H7 (cell line): ENCODE data around the gene PLEK. TPM values are rescaled to one million over a fixed set of nuclear protein-coding genes. Genes with fewer than 3 reads are reported as not detected.
A peak's percentile ranks its signal among the peaks of the same experiment; 100 is the strongest.

Source experiments
- DNase-seq: peaks from one replicate; pipeline ENCODE4 v3.0.0; 2012
- H3K27me3 ChIP-seq: 2 replicates; pipeline ENCODE4 v1.6.0; 2011; ENCODE audit warnings: mild to moderate bottlenecking, low read length; ENCODE audit not compliant: control insufficient read depth, insufficient read depth
- H3K36me3 ChIP-seq: replicated peaks from 2 replicates; pipeline ENCODE4 v1.5.1; 2011; ENCODE audit warnings: low read length; ENCODE audit not compliant: control insufficient read depth, insufficient read depth
- H3K4me3 ChIP-seq: 2 replicates; pipeline ENCODE4 v1.5.1; 2011; ENCODE audit warnings: low read depth, mild to moderate bottlenecking, control low read depth, low read length, moderate library complexity; ENCODE audit not compliant: insufficient read depth
- total RNA-seq: library from RNA; depleted of rRNA; stranded (reverse); fragments of >200 nt; shearing (Covaris generic); gene quantifications from 2 replicates; pipeline ENCODE4 v1.2.3, GENCODE V29; 2014

Gene PLEK
- total RNA-seq, 1 experiment from 2014 or later, result not detected

DNA sequence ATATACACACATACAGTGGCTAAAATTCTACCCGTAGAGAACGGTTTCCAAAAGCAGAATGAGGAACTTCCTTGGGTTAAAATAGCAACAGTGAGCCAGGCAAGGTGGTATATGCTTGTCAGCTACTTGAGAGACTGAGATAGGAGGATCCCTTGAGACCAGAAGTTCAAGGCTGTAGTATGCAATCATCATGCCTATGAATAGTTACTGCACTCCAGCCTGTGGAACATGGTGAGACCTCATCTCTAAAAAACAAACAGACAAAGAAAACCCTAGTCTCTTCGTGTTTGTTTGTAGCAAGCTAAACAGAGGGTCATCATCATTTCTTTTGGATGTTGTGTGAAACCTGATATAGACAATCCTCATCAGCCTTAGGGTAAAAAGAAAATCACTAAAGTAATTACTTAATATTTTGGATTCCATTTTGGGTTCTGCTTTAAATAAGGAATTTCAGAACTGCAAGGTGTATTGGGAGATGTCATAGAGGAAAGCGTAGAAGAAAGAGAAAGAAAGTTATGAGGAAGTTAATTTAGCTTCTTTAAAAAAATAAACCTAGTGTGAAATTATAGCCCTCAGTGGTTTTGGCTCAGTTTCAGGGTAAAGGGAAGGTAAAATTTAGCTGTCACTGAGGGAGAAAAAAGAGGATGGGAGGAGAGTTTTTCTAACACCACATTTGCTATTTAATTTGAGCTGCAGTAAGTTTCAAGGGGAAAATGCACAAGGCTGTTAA lies 46.5 kb downstream of the PLEK start:
- no peak for DNase-seq
- Histone ChIP-seq H3K27me3 (no peaks in the 10 kb centered on the region), H3K36me3 (no peaks in the 10 kb centered on the region)

DNA sequence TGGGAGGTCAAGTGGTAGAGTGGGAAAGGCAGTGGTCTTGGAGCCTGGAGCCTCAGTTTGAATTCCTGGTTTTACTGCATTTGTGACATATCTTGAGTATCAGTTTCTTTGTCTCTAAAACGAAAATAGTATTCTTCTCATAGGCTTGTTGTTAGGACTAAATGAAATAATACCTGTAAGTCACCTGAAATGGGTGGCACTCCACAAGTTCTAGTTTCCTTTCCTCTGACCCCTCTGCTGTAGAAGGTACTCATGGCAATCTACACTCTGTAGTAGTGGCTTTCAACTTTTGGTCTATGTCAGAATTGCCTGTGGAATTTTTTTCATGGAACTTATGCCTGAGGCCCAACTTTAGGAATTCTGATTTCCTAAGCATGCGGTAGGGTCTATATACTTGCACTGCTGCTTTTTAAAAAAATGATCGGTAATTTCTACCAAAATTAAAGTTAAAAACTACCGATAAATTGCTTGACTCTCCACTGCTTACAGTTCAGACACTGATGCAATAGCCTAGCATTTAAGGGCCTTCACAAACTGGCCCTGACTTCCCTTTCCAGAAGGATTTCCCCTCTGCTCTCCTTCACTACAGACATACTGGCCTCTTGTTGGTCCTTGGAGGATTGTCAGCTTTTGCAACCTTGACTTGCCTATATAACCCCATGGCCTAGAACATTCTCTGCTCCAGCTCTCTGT lies 47.2 kb downstream of the PLEK start:
- H3K4me3 ChIP-seq, result no peak overlapping the region
- DNase-seq, result no peak

More for the DNA sequence above, 46.5 kb downstream of the PLEK start:
- H3K4me3 ChIP-seq, result no peak overlapping the region

DNA sequence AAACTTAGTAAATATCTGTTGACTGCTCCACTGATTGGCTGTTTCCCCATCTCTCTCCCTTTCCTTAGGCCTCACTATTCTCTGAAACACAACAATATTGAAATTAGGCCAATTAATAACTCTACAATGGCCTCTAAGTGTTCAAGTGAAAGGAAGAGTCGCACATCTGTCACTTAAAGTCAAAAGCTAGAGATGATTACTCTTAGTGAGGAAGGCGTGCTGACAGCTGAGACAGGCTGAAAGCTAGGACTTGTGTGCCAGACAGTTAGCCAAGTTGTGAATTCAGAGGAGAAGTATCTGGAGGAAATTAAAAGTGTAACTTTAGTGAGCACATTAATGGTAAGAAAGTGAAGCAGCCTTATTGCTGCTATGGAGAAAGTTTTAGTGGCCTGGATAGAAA lies 48.4 kb downstream of the PLEK start:
- no peak overlapping the region for H3K4me3 ChIP-seq
- H3K27me3 ChIP-seq, result no peaks in the 10 kb centered on the region
- DNase-seq, result no peak
- H3K36me3 ChIP-seq, result no peaks in the 10 kb centered on the region

More for the DNA sequence above, 47.2 kb downstream of the PLEK start:
- Histone ChIP-seq H3K27me3 (no peaks in the 10 kb centered on the region), H3K36me3 (no peaks in the 10 kb centered on the region)

DNA sequence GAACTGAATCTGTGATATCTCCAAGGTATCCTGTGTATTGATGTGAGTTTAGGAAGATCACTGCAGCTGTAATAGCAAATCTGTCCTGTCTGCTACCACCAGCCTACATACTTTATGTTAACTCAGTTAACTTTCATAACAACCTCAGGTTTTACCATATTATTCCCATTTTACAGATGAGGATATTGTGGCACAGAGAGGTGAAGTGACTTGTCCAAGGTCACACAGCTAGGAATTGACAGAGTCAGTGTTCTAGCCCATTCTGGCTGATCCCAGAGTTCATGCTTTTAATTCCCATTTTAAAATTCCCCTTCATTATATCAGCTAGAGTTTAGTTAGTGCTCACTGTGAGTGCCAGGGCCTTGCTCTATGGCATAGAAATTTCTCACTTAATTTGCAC lies 49.4 kb downstream of the PLEK start:
- DNase-seq, result no peak
- no peaks in the 10 kb centered on the region for H3K27me3 ChIP-seq
- H3K4me3 ChIP-seq, result no peak overlapping the region
- H3K36me3 ChIP-seq, result no peaks in the 10 kb centered on the region

DNA sequence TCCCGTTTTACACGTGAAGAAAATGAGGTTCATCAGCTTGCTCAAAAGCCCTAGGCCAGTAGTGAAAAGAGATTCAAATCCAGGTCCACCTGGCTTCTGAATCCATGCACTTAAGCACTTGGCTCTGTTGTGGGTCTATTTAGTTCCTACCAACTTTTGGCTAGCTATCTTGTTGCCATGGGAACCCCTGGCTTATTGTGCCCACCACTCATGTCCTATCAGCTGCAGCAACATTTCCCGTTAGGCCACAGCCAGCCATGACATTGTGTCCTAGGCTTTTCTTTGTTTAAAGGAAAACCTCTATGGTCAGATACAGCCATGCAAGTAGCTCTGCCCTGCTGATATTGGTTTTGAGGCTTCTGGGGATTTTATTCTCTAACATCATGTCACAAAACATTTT lies 49.8 kb downstream of the PLEK start:
- no peak overlapping the region for H3K4me3 ChIP-seq
- no peak for DNase-seq
- H3K27me3 ChIP-seq, result no peaks in the 10 kb centered on the region
- H3K36me3 ChIP-seq, result no peaks in the 10 kb centered on the region

DNA sequence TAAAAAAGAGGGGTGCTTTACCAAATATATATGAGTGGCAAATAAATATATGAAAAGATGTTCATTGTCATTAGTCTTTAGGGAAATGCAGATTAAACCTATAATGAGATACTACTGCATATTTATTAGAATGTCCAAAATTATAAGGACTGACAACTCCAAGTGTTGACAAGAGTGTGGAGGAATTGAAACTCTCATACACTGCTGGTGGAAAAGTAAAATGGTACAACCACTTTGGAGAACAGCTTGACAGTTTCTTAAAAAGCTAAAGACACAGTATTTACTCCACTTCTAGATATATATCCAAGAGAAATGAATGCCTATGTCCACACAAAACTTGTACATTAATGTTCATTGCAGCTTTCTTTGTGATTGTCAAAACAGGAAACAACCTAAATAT lies 50.4 kb downstream of the PLEK start:
- Histone ChIP-seq H3K4me3 (no peak overlapping the region), H3K27me3 (no peaks in the 10 kb centered on the region), H3K36me3 (no peaks in the 10 kb centered on the region)
- no peak for DNase-seq

DNA sequence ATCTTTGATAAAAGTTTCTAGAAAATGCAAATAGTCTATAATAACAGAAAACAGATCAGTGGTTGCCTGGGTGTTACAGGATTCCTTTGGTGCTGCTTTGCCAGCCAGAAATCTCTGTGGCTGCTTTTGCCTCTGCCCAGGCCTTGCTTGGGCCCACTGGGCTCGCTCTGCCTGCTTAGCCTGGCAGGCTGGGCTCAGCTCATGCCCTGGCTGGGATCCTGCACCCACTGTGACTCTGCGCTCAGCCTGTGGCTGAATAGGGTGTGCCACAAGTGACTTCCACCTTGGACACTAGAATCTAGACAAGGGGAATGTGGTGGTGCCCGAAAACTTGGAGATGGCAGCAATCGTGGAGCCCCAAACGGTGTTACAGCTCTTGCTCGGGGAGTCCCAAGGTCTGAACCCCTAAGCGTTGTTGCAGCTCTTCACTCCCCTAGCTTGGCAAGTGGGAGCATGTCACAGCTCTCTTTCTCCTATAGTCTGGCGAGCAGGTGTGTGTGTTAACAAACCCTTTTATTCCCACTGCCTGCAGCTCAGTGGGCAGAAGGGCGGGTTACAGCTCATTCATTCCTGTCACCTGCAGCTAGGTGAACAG lies 51.1 kb downstream of the PLEK start:
- H3K27me3 ChIP-seq, result no peaks in the 10 kb centered on the region
- H3K4me3 ChIP-seq, result no peak overlapping the region
- DNase-seq, result no peak
- H3K36me3 ChIP-seq, result no peaks in the 10 kb centered on the region

DNA sequence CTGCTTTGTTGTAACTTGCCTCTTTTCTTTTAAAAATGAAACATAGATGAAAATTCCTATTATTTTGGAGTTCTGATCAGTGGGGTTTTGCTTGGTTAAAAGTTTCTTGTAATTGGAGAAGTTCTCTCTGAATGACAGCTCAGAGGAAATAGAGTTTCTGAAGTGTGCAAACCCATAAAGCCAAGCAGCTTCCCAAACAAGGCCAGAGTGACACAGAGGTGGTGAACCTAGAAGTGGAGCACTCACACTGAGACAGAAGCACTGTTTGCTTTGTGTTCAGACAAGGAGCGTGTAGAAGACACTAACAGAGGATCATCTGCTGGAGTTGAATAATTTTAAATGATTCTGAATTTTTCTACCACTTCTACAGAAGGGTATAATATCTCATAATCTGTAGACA lies 52.8 kb downstream of the PLEK start:
- Histone ChIP-seq H3K27me3 (no peaks in the 10 kb centered on the region), H3K4me3 (no peak overlapping the region), H3K36me3 (no peaks in the 10 kb centered on the region)
- DNase-seq, result no peak

DNA sequence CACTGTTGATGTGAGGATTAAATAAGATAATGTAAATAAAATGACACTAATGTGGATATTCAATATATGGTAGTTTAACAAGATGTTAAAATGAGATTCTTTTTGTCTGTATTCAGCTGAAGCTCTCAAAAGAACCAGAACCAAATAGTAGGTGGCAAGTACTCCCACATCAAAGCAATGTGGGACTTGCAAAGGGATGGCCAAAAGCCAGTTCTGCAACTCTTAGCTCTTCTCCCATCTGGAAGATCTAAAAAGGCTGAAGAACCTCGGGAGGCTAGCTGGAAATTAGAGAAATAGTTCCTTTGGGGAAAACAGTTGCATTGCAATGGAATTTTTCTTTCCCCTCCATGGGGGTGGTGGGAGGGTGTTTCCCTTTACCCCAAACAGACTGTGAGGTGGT lies 53.3 kb downstream of the PLEK start:
- Histone ChIP-seq H3K4me3 (no peak overlapping the region), H3K36me3 (no peaks in the 10 kb centered on the region), H3K27me3 (no peaks in the 10 kb centered on the region)
- no peak for DNase-seq

DNA sequence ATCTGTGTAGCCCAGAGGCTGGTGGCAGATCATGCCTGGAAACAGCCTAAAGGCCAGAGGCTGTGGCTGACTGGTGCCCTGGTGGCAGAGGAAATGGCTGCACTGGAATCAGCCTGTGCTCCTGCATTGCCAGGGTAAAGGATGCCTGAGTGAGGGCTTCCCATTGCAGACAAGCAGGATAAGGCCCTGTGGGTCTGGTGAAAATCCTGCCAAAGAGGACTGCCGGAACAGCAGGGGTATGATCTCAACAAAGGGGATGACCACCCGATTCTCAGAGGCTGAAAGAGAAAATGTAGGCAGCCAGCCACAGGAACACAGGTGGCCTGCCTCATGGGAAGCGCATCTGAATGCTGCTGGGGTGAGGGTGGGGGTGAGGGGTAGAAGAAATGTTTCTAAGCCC lies 53.8 kb downstream of the PLEK start:
- peak; percentile 32 for DNase-seq
- Histone ChIP-seq H3K27me3 (no peaks in the 10 kb centered on the region), H3K36me3 (no peaks in the 10 kb centered on the region), H3K4me3 (no peak overlapping the region)

DNA sequence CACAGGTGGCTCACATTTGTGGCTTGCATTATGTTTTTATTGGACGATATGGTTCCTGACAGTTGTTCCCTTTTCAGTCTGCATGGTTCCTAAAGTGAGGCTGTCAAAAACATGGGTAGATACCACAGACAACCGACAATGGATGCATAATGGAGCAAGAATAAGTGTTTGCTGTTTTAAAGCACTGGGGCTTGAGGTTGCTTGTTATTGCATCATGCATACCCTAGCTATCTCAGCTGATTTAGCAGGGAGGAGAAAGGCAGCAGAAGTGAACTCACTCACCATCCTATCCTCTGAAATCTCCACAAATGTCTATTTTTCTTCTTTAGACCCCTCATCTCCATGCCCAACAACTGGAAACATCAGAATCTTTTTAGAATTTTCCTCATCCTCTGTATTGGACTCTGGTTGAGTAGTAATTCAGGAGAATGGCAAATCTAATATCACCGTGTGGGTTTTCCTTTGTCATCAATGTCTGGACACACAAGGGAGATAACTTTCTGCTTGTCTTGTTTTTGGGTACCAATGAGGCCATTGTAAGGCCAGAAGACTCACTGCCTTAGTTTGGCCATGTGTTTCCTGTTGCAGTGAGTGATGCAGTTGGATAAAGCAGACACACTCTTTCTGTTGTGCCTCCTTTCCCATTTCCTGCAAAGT lies 55.3 kb downstream of the PLEK start:
- H3K4me3 ChIP-seq, result no peak overlapping the region
- H3K36me3 ChIP-seq, result no peaks in the 10 kb centered on the region
- no peak for DNase-seq
- H3K27me3 ChIP-seq, result no peaks in the 10 kb centered on the region

DNA sequence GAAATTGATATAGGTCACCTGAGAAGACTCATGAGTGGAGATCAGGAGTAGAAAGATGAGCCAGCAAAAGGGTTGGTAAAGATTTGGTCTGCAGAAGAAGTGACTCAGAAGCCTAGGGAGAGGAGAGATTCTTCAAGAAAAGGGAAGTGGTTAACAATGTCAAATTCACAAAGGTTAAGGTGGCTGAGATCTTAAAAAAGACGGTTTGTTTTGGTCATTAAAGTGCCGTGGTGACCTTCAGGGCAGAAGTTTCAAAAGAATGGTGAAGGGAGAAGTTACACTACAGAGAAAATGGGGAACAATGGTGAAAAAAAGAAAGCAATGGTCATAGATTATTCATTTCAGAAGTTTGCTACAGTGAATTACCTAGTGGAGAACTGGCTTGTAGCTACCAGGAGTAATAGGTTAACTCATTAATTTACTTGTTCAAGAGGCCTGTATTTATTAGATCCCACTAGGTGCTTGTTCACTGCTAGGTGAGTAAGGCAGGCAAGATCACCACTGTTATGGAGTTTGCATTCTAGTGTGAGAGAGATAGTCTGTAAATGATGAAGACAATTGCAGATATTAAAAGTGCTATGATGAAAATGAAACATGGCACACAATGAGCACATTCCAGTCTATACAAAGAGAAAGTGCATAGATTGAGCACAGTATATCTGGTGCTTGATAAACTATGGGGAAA lies 59.0 kb downstream of the PLEK start:
- H3K36me3 ChIP-seq, result no peaks in the 10 kb centered on the region
- no peak overlapping the region for H3K4me3 ChIP-seq
- DNase-seq, result no peak
- no peaks in the 10 kb centered on the region; the same call in 1 of the 2 replicates for H3K27me3 ChIP-seq

DNA sequence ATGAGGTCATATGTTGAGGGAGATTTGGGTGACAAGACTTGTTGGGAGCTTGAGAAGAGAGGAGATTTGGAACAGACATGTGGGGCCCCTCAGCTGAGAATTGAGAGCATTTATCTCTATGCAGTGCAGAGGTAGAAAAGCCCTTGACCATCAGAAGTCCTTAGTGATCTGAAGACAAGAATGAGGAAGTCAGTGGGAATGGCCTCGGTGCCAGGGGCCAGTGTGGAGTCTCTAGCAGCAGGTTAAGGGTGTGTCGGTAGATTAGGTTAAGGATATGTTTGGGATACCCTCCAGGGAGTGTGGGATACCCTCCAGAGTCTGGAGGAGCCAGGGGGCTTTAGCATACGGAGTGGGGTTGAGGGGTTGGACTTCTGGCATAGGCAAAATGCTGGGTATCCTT lies 60.4 kb downstream of the PLEK start:
- DNase-seq, result no peak

DNA sequence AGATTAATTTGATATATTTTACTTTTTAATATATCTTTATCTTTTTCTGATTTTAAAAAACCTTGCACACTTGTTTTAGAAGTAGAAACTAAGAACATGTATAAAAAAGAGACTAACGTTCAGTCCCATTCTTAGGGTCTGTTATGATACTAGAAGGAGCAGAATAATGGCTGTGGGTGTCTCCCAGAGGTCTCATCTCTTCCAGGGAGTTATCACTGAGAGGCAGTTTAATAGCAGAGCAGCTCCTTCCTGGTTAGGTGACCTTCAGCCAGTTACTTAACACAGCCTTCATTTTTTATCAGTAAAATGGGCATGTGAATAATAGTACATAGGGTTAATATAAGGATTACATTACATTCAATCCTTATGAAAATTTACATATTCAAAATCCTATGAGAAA lies 61.4 kb downstream of the PLEK start:
- Histone ChIP-seq H3K36me3 (no peaks in the 10 kb centered on the region), H3K4me3 (no peak overlapping the region), H3K27me3 (no peaks in the 10 kb centered on the region; the same call in 1 of the 2 replicates)
- DNase-seq, result no peak

More for the DNA sequence above, 60.4 kb downstream of the PLEK start:
- Histone ChIP-seq H3K4me3 (no peak overlapping the region), H3K36me3 (no peaks in the 10 kb centered on the region), H3K27me3 (no peaks in the 10 kb centered on the region; the same call in 1 of the 2 replicates)
